HG03460 (cell line): Measurements from ENCODE around the gene SCUBE2.

Source experiments
- ATAC-seq: cut with Tn5 transposase; IDR thresholded peaks from one replicate; pipeline ENCODE4 v1.9.1; 2021; ENCODE audit not compliant: unreplicated experiment

Gene SCUBE2

DNA sequence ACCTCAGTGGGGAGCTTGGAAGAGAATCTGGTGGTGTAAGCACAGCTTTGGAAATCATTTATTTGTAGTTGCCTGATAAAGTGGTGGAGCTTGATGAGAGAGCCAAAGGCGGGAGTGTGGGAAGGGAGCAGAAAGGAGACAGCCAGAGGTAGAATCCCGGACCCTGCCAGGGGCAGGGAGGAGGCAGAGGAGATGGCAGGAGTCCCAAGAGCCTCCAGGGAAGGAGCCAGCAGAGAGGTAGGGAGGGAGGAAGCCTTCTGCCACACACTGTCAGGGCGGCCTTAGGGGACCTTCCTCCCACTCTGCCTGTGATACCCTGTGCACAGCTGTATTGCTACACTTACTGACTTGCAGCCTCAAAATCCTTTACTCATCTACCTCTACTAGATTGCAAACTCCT is 15.4 kb downstream of the SCUBE2 start:
- no peak for ATAC-seq

DNA sequence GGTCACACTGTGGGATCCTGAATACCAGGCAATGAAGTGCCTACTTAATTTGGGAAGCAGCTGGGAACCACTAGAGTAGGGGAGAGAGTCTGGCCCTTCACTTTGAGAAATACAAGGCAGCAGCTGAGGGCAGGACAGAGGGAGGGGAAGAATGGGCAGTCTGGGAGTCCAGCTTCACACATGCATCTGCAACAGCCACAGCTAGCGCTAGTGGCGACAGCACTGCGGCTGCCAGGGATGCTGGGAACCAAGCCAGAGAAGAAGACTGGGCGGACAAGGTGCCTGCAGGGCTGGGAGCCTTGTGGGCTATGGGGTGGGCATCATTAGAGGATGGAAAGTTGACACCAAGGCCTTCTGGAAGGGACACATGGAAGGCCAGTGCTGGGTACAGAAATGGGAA is 15.8 kb downstream of the SCUBE2 start:
- ATAC-seq: no peak

DNA sequence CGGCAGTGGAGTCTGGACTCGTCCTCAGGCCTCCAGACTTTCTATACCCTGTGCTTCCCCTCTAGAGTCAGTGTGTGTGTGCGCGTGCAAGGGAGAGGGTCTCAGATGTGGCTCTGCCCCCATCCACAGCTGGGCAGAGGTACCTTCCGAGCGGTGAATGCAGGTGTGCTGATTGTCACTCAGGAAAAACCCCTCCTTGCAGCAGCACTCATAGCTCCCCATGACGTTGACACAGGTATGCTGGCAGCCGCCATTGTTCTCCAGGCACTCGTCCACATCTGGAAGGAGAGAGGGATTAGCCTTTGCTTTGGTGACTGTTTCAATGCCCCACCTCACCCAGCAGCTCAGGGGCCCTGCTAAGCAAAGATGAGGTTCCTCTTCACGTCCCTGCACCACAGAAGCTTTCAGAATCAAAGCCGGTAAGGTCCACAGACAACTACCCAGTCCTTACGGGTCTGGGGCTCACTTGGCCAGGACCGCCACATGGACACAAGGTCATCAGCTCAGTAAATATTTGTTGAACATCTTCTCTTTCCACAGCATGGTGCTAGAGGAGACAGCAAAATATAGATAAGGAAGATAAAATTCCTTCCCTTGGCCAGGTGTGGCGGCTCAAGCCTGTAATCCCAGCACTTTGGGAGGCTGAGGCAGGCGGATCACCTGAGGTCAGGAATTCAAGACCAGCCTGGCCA is 16.9 kb downstream of the SCUBE2 start:
- ATAC-seq: no peak

DNA sequence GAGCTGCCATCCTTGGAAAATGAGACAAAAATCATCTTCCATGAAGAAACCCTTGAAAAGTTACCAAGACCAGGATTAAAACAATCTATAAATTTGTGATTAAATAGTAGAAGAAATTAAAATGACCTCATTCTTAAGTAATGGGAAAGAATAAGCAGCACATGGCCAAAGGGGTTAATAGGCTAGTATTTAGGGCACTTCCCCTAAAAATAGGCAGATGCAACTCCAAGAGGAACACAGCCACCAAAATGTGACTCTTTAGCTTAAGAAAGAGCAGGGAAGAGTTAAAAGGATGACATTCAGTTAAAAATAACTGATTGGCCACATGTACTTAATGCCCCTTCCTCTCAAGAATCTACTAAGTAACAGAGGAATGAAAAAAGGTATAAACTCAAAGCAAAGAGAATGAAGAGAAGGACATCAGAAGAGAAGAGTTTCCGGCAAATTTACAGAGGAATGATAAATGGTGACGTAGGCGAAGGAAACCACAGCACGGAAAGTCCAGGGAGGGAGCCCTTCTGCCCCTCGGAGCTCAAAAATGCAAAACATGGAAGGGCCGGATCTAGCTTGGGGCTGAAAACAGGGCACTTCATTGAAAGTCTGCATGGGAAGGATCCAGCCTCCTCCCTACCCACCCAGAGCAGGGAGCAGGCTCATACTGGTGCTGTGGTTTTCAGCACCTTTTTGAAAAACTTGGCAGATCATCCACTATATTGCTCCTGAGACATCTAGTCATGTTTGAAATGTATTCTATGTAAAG is 17.8 kb downstream of the SCUBE2 start:
- no peak for ATAC-seq

DNA sequence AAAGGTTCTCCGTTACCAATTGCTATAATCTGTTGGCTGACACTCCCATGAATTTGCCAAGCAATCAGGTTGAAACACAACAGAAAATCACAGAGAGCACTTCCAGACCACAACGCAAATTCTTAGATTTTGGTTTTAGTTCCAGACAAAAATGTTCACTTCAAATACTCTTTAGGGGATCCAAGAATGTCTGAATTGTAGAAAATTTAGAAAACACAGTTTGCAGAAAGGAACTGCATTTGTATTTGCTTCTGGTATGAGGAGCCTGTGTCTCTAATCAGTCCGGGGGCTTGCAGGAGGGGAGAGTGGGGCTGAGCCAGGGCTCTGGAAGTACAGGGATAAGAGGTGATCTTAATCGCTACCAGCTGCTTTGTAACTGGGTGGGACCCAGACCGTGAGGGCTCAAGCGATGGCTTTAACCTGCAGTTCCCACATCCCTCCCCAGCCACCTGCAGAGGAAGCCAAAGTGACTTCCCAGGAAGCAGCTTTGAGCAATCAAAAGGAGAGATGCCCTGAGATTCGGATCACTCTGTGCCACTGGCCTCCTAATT is 18.7 kb downstream of the SCUBE2 start:
- no peak for ATAC-seq

DNA sequence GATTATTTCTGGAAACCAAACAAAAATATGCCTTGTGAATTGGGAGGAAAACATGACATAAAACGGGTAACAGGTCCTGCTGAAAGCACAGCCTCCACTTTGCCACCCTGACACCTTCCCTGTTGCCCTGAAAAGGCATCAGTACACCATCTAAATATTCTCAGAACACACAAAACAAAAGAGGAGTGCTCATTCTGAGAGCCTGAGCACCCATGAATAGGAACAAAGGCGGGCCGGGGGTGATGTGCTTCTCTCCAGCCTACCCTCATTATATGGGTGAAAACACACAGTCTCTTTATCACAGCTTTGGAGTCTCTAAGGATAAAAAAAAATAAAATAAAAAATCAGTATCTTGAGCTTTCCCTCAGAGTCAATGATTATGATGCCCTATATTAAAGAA is 19.7 kb downstream of the SCUBE2 start:
- ATAC-seq: no peak

DNA sequence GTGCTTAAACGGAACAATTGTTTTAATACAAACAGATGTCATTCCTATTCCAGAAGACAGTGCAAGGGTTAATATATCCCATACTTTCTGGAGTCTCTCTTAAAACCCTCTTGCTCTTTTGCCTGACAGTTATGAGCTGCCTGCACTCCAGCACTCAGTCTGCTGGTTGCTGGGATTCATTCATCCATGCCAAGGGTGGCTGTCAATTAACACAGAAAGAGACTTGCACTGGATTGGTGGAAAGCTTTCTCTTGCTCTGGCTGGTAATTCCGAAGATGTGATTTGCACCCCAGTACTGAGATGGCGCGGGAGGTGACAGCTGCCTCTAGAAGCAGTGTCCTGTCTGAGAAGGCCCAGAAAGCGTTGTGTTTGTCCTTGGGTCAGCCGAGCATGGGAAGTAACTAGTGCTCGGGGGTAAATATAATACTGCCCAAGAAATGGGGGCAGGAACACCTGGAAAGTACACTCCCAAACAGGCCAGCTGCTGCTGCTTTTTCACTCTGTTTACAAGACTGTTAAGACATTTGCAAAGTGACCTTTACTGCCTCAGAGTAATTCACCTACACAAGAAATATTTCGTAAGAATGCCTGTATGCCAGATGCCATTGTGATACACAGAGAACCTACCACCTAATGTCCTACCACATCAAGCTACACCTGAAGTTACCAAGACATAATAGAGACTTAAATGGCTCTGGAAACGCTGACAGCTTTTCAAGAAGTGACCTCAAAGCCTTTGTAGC is 20.5 kb downstream of the SCUBE2 start:
- ATAC-seq: no peak

DNA sequence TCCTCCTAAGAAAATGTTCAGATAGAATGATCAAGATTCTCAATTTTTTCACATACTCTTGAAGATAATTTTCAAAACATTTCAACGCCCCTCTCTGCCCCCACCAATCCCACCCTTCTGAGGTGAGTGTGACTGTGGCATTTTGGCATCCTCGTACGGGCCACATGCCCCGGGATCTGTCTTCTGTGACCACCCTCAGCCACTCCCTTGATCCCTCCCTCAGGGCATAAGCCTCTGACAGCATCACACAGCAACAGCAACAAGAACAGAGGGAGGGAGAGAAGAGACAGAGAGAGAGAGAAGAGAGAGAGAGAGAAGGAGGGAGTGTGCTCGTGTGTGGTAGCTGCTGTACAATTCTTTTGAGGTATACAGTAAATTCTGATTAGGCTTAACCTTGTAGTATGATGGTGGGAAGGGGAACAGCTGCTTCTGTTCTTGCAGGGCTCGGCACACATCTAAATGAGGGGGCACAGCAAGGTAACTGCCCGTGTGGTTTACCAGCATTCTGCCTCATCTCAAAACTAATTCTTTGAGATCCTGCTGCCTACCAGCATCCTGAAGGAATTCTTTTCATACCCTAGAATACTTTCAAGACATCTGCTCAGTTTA is 21.4 kb downstream of the SCUBE2 start:
- ATAC-seq: no peak

DNA sequence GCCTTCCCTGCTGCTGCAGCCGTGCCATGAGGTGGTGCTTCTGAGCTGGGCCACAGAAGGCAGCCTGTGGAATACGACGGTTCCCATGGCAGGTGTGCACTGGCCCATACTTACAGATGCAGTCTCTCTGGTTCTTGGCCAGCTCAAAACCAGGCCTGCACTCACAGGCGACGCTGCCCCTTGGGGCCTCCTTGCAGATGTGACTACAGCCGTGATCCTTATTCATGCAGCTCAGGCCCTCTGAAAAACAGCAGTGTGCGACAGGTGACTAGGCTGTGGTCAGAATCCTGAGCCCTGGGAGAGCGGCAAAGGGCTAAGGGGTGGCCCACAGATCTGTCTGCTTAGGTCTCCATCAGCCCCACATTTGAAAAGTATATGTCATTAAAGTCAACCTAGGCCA is 22.1 kb downstream of the SCUBE2 start:
- ATAC-seq: no peak

DNA sequence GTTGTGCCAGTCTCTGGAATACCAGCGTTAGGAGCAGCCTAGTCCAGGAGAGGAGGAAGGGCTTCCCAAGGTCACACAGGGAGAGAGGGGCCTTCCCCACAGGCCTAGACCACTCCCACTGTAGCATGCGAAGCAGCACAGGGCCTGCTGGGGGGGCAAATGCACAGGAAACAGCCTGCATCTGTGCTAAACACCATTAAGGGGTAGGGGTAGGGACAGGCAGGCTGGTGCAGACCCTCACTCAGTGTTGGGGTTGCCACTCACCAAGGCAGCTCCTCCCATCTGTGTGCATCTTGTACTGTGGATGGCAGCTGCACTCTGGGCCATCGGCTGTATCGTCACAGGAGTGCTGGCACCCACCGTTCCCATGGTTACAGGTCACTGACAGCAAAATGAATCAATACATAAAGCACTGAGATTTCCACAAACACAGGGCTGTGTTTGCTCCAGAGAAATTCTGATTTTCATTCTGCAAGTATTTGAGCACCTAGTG is 24.9 kb downstream of the SCUBE2 start:
- ATAC-seq: no peak

DNA sequence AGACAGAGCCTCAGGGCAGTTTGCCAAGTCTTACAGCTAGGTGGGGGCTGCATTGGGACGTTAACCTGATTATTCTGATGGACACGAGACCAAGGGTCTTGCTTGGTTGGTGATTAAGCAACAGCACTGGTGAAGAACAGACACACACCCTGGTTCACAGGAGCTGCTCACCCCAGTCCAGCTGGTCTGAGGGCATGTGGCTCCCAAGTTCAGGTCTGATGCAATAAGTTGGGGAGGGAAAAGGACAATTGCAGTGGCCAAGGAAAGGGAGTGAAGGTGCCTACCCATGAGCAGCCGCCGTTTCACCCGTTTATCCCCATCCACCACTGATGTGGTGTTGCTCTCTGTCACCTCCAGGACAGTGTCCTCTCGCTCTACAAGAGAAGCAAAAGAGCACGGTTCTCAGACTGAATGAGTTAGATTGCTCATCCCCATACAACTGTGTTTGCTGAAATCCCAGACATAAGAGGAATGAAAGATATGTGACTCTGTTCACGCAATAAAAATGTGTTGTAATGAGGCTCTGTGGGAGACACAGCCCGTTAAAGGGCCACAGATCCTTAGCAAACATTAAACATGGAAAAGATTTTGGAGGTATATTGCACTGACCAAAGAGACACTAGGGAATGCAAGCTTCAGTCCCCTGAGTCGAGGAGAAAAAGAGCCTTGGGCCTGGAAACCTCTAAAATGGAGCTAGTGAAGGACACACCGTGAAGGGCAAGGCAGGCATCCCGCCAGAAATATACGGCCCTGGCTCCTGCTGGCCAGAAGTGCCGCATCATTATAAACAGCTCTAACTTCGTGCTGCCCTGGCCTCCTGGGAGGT is 25.6 kb downstream of the SCUBE2 start:
- no peak for ATAC-seq

DNA sequence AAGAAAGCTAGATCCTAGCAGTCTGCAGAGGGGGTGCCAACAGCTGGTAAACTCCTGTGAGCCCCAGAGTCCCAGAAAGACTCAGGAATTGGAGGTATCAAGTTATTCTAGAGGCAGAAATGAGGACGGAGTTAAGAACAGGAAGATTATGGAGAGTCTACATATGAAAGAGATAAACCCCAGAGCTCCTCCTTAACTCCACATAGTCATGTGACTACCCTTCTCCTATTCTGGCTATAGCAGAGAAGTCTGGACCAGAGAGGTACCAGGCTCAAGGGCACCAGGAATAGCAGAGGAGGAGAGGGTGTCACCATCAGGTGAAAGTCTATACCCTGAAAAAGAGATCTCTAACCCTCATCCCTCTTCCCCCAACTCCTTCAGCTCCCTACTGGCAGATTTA is 29.6 kb downstream of the SCUBE2 start:
- no peak for ATAC-seq

DNA sequence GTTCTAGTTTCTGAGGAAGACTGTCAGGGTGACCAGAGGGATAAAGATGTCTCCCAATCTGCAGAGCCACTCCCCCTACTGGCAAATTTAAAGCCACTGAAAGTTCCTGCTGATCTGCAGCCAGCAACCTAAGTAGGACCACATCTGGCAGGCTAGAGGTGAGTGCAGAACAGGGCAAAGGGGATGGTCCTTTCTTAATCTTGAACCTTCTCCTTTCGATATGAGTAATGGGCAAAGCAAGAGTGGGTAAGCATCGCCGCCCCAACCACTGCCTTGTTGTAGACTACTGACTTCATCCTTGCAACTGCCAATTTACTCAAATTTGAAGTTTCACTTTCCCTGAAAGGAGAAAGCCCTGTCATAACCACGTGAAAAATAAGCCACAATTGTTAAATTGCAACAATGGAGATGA is 30.7 kb downstream of the SCUBE2 start:
- peak; percentile 99 for ATAC-seq

DNA sequence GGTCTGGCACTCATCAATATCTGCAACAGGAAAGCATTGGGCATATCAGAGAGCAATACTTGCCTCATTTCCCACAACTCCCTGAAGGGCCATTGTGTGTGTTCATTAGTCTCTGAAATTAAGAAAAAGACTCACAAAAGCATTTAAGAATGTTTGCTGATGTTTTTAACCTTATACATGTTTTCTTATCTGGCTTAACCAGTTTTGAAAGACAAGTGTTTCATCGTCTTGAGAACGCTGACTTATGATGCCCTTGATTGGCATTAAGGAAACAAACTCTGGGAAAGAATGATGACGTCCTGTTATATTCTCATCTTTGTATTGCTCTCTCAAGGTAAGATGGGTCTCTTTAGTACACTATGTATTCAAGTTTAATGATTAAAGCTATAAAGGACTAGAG is 32.0 kb downstream of the SCUBE2 start:
- no peak for ATAC-seq

DNA sequence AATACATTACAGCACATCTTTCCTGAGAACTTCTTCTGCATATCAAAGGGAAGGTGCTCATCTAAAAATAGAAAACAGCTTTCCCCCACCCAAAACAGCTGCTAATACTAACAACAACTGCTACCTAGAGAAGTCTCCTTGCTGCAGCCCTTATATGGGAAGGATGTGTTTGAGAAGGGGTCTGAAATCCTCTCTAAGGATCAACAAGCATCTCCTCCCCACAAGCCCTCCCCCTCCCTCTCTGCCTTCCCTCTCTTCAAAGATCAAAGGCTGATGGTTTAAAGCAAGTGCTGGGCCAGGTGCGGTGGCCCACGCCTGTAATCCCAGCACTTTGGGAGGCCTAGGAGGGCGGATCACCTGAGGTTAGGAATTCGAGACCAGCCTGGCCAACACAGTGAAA is 33.5 kb downstream of the SCUBE2 start:
- no peak for ATAC-seq

DNA sequence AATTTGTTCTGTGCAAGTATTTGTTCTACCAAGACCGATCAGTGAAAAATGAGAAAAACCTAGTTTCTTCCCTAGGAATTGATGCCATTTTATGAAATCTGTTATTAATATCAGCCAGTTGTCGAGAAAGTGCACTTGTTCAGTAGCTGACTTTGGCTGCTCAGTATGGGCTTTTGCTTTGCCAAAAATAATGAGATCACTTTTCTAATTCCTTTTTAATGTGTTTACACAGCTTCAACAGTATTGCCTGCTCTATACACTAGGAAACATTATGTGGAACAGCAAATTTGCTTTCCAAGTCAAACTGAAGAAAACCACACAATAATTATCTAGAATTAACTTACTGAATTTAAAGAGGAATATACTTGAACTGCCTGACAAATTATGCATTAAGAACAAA is 34.4 kb downstream of the SCUBE2 start:
- ATAC-seq: no peak

DNA sequence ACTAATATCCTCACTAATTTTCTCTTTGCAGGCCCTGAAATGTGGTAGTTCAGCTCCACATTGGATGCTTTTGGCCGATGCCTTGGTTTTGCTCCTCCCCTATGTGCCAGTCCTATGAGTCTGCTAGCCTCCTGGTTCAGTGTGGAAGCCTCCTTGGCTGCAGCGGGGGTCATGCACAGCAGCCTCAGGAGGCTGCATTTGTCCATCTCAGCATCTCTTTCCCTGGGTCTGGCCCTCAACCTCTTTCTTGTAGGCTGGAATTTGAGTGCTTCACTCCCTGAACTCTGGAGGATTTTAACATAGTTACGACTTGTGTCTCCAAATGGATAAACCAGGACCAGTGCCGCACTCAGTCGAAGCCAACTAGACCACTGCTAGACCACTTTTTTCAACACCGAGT is 34.9 kb downstream of the SCUBE2 start:
- no peak for ATAC-seq

DNA sequence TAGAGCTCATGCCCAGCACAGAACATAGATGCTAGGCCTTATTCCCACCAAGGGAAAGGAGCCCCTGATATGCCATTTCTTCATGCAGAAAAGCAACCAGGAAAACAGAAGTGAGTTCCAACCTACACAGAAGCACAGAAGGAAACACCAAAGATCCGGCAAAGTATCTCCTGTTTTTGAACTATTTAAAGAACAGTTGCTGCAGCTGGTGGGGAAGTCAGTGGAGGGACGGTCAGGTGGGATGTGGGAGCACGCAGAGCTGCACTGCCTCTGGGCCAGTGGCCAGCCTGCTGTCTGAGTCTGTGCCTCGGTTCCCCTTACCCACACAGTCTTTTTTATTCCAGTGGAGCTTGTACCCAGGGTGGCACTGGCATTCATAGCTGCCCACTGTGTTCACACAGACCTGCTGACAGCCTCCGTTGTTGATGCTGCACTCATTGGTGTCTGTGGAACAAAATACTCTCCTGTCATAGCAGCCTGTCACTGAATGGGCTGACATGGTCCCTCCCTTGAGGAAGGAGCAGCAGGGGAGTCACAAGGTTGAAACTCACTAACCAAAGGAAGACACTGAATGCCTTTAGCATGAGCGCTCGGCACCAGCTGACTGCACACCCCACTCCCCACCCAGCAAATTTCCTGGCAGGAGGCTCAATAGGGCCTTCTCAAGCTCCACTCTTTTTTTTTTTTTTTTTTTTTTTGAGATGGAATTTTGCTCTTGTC is 37.9 kb downstream of the SCUBE2 start:
- no peak for ATAC-seq

DNA sequence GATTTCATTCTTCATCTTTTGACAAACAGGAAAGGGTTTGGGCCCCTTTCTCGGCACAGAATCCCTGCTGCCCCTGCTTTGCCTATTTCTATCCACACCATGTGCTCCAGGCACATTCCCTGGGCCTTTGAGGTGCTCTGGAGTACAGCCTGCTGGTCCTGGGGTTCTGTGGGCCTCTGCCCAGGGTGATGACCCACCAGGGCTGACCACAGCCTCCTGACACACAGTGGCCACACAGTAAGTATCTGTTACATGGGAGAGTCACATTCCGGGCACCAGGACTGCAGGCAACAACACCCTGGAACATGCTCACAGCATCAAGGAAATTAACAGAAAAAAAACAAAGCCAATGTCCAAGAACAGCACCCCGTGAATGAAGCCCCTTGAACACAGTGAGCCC is 39.1 kb downstream of the SCUBE2 start:
- ATAC-seq: no peak

DNA sequence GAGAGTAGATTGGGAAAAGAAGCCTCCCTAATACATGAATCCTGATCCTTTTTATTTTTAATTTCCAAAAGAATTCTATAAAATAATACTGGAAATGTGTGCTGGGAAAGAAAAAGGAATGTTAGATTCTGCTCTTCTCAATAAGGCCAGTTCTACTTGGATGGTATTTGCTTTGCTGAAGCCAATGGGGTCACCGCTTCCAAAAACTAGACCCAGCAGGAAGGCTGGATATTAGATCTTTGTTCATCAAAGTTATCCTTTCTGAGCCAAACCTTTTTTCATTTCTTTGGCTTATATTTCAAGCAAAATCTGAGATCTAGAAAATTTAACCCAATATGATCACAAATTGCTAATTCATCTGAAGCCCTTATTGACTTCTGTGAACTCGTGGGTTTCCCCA is 41.4 kb downstream of the SCUBE2 start:
- ATAC-seq: no peak
